Calu3 (cell line): ENCODE measurements around the gene CEP70. TPM values are rescaled to one million over a fixed set of nuclear protein-coding genes. Genes with fewer than 3 reads are reported as not detected.

ENCODE experiments used
- BruUV-seq: library from RNA; stranded (reverse); fragments of 400-500 nt; replicated peaks from 2 replicates; lab custom pipeline; 2021; lab: Mats Ljungman, UMichigan
- CTCF ChIA-PET: fragments of 300-600 bp; sonication (Branson Sonifier 250); formaldehyde crosslinking; loops from one replicate; lab custom pipeline; 2022; ENCODE audit warnings: antibody characterized with exemption; lab: Charles Lee
- DNase-seq: peaks from one replicate; pipeline ENCODE4 v3.0.0; 2022
- H3K27ac Mint-ChIP-seq: one replicate; pipeline ENCODE4 v1.8.0; 2022; ENCODE audit warnings: mixed read lengths; ENCODE audit not compliant: unreplicated experiment
- H3K27me3 Mint-ChIP-seq: one replicate; pipeline ENCODE4 v1.8.0; 2022; ENCODE audit warnings: mixed read lengths; ENCODE audit not compliant: unreplicated experiment
- H3K36me3 Mint-ChIP-seq: one replicate; pipeline ENCODE4 v1.8.0; 2022; ENCODE audit warnings: mild to moderate bottlenecking, moderate library complexity, mixed read lengths; ENCODE audit not compliant: insufficient read depth, unreplicated experiment
- H3K4me1 Mint-ChIP-seq: one replicate; pipeline ENCODE4 v1.8.0; 2022; ENCODE audit warnings: mild to moderate bottlenecking, low read depth, mixed read lengths; ENCODE audit not compliant: unreplicated experiment
- H3K4me3 Mint-ChIP-seq: one replicate; pipeline ENCODE4 v1.8.0; 2022; ENCODE audit warnings: mild to moderate bottlenecking, low read depth, moderate library complexity, mixed read lengths; ENCODE audit not compliant: unreplicated experiment
- H3K9me3 Mint-ChIP-seq: one replicate; pipeline ENCODE4 v1.8.0; 2022; ENCODE audit warnings: low read depth, mixed read lengths; ENCODE audit not compliant: unreplicated experiment
- CTCF ChIP-seq: fragments of 200-600 bp; IDR thresholded peaks from one replicate; pipeline ENCODE4 v1.8.0; 2022; ENCODE audit warnings: antibody characterized with exemption; ENCODE audit not compliant: unreplicated experiment
- intact Hi-C: fragments of 100-400 bp; cut with micrococcal nuclease; formaldehyde crosslinking; loops from one replicate; pipeline ENCODE4 v1.10.0; 2022; ENCODE audit not compliant: unreplicated experiment
- total RNA-seq: library from RNA; stranded (reverse); gene quantifications from 2 replicates; pipeline ENCODE4 v1.2.3, GENCODE V29; 2022

CEP70 gene
- total RNA-seq, 1 experiment from 2014 or later = 99.1 TPM

DNA sequence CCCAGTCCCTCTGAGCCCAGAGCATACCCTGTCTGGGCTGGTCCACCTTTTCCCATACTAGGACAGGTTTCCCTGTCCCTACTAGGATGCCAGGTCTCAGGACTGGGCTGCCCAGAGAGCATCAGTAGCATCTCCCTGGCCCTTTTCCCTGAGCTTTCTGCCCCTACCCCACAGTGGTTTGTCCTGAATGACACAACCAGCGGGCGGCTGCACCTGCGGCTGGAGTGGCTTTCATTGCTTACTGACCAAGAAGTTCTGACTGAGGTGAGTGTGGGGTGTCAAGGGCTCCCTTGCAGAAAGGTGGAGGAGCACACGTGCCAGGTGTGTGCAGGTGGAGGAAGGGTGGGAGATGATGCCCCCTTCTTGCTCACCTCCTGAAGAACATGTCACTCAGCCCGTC, 126.1 kb downstream of the CEP70 start:
- Mint-ChIP-seq H3K27ac (no peak overlapping the region), H3K4me1 (no peaks in the 10 kb centered on the region), H3K4me3 (no peak overlapping the region), H3K9me3 (no peaks in the 10 kb centered on the region), H3K36me3 (peaks cover 5% of the 10 kb centered on the region), H3K27me3 (no peaks in the 10 kb centered on the region)
- TF ChIP-seq CTCF = no peak
- no TSS peak for BruUV-seq
- no peak for DNase-seq
- CTCF ChIA-PET = interaction anchor here (1.3 kb wide), 1 partner anchor 50 kb away, joined by 3 read pairs; no protein-coding TSS in a partner anchor
- intact Hi-C loops = no loop called here

DNA sequence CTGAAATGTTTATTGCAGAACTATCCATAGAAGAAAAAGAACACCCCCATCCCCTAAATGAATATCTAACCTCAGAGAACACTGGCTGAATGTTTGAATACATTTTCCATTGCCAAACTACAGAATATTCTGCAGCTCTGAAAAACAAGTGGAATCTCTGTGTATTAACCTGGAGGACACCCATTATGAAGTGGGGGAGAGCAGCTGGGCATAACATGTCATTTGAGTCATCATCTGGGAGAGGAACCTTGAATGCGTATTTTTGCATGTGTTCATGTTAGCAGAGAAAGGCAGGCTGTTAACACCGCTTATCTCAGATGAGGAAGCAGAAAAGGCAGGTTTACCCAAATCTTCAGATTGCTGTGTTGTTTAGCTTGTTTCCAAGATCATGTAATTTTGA, 128.1 kb downstream of the CEP70 start:
- no peak overlapping the region for H3K27ac Mint-ChIP-seq
- CTCF ChIA-PET = interaction anchor here (0.6 kb wide), 1 partner anchor 470 kb away, joined by 9 read pairs; no protein-coding TSS in a partner anchor
- H3K4me1 Mint-ChIP-seq = no peaks in the 10 kb centered on the region
- no peaks in the 10 kb centered on the region for H3K9me3 Mint-ChIP-seq
- TF ChIP-seq CTCF = no peak
- H3K4me3 Mint-ChIP-seq = no peak overlapping the region
- BruUV-seq = no TSS peak
- peaks cover 5% of the 10 kb centered on the region for H3K36me3 Mint-ChIP-seq
- no peak for DNase-seq
- no peaks in the 10 kb centered on the region for H3K27me3 Mint-ChIP-seq
- intact Hi-C loops = no loop called here

GRCh38 chr3:138465451-138465850, 128.6 kb downstream of the CEP70 start:
- TF ChIP-seq CTCF = no peak
- H3K36me3 Mint-ChIP-seq = peaks cover 5% of the 10 kb centered on the region
- H3K27ac Mint-ChIP-seq = no peak overlapping the region
- intact Hi-C loops = no loop called here
- DNase-seq = no peak
- no peaks in the 10 kb centered on the region for H3K27me3 Mint-ChIP-seq
- CTCF ChIA-PET = interaction anchor here (0.6 kb wide), 1 partner anchor 471 kb away, joined by 9 read pairs; no protein-coding TSS in a partner anchor
- H3K9me3 Mint-ChIP-seq = no peaks in the 10 kb centered on the region
- no peaks in the 10 kb centered on the region for H3K4me1 Mint-ChIP-seq
- no peak overlapping the region for H3K4me3 Mint-ChIP-seq
- no TSS peak for BruUV-seq

GRCh38 chr3:138464491-138464860, 129.6 kb downstream of the CEP70 start:
- no TSS peak for BruUV-seq
- intact Hi-C loops = loop anchor here (5.0 kb wide), 2 partner anchors 47 to 458 kb away; no protein-coding TSS in a partner anchor
- DNase-seq = no peak
- Mint-ChIP-seq H3K36me3 (peaks cover 5% of the 10 kb centered on the region), H3K9me3 (no peaks in the 10 kb centered on the region), H3K4me3 (no peak overlapping the region), H3K27me3 (no peaks in the 10 kb centered on the region), H3K4me1 (no peaks in the 10 kb centered on the region), H3K27ac (no peak overlapping the region)
- TF ChIP-seq CTCF = no peak
- CTCF ChIA-PET = no interaction called here
